ENCODE results near the gene ABCC11.

Gene ABCC11

DNA sequence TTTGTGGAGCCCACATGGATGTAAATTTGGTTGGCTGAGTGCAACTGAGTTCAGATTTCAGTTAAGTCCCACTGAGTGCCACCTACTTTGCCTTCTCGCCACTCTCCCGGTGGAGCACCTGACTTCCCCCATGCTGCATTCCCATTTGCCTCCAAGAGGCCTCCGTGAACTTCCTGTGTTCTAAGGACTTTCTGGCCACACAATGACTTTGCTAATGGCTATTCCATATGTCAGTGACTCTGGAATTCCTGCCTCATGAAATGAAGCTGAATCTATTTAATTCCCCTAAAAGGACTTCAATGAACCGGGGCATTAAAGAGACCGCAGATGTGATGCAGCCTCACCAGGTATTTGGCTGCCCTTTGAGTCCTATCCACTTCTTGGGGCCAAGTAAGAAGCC, 121.5 kb downstream of the ABCC11 start:
- no peak for DNase-seq

GRCh38 chr16:48124266-48124665, 123.1 kb downstream of the ABCC11 start:
- DNase-seq = no peak

- no peak for DNase-seq
These were observed 124.1 kb downstream of the ABCC11 start for GRCh38 chr16:48123104-48123788.

DNA sequence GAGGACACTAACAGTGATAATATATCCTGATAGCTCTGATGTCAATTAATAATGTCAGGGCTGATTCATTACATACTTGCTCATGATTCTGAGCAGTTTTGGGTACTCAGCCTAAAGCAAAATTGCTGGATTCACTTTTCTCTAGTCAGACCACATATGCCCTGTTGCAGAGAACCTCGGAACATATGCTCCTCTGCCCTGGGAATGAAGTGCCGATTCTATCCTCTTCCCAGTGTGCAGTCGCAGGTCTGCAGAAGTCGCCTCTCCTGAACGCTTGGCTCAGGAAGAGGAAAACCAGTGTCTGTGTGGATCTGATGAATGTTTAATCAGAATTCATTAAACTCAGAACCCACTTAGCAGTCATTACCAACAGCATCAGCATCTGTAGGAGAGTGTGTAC, 126.1 kb downstream of the ABCC11 start:
- no peak for DNase-seq

DNA sequence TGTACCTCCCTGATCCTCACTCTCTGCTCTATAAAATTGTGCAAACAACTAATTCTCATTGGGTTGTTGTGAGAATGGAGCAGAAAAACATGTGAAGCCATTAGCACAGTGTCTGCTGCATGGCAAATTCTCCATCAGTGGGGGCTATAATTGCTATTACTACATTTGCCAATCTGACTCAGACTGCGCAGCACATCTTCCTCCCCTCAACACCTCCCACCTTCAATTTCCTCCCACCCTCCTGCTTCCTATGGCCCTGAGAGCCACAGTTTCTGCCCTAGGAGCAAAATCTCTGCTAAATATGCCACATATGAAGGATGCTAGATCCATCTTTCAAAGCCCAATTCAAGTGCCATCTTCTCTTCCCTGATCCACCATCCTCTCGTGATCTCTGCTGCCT, 128.5 kb downstream of the ABCC11 start:
- DNase-seq = no peak

DNA sequence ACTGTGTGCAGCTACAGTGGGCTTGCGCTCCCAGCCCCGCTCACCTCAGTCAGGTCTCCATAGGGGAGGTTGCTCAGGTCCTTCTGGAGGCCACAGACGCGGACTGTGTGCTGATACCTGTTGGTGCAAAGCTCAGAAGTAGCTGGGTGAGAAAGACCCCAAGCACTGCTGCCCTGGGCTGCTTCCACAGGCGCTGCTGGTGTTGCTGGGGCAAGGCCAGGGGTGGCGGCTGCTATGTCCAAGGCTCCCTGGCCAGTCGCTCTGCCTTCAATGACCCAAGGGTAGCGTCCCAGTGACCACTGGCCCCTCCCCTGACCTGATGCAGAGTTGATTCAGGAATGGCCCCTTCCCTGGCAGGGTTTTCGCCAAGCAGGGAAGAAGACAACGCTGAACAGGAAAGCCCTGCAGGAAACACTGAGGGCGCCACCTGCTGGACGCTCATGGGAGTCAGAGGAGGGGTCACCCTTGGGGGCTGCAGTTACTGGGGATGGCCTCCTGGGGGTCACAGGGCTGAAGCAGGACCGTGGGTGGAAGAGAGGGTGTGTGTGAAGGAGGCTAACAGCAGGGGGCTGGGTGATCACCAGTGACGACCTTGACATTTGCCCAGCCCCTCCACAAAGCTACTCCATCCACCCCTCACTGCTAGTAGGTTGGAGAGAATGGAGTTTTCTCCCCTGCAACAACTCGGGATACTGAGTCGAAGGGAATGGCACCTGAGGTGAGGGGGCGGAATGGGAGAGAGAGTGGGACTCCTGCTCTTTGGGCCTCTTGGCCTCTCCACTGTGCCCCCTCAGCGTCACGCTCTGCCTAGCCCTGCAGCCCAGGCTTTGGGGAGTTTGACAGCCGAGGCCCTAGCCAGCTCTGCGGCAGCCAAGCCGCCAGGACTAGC, 129.9 kb downstream of the ABCC11 start:
- peak; percentile 65 for DNase-seq

All from NCI-H1105 (cell line).